Measurements from ENCODE around the gene SAFB2. TPM values are rescaled to one million over a fixed set of nuclear protein-coding genes. Genes with fewer than 3 reads are reported as not detected.

Gene SAFB2
- total and polyA plus RNA-seq, 2 donors (not counting 3 experiments of a cell fraction or from before 2014, with no cell fraction given), result 24.6 to 85.9 TPM

- Histone ChIP-seq H3K4me3 (replicated peaks in 1 of 3; ENCODE audit: insufficient read depth in 1 of 3, low read depth in 1 of 3, low read length in 3 of 3) (no peak overlapping the region), H3K27ac (ENCODE audit: insufficient read depth, low read depth, low read length) (no peak overlapping the region), H3K9ac (replicated peaks; ENCODE audit: extremely low read depth, insufficient read depth, low read length) (no peak overlapping the region), H3K4me2 (ENCODE audit: insufficient read depth, low read length) (no peak overlapping the region), H3K27me3 (ENCODE audit: control insufficient read depth in 2 of 2, insufficient read depth in 2 of 2, low read length in 2 of 2) (no peaks in the 10 kb centered on the region), H2AFZ (ENCODE audit: low read depth, low read length) (no peak overlapping the region), H3K79me2 (ENCODE audit: control insufficient read depth, insufficient read depth, low read length) (peaks cover 7% of the 10 kb centered on the region), H3K4me1 (ENCODE audit: control insufficient read depth, extremely low read depth, insufficient read depth, low read length) (no peaks in the 10 kb centered on the region), H3K36me3 (ENCODE audit: control insufficient read depth in 2 of 2, extremely low read depth in 1 of 2, insufficient read depth in 2 of 2, low read length in 2 of 2) (peaks cover 38 to 65% of the 10 kb centered on the region in 2 experiments), H4K20me1 (replicated peaks; ENCODE audit: control insufficient read depth, extremely low read depth, insufficient read depth, low read length) (no peaks in the 10 kb centered on the region), H3K9me1 (replicated peaks; ENCODE audit: control insufficient read depth, extremely low read depth, insufficient read depth, low read length) (no peaks in the 10 kb centered on the region), H3K9me3 (replicated peaks; ENCODE audit: control insufficient read depth, insufficient read depth, low read length) (no peaks in the 10 kb centered on the region)
- ChIA-PET CTCF (interaction anchor here (1.2 kb wide), 1 partner anchor 21 kb away, joined by 3 read pairs; no protein-coding TSS in a partner anchor), POLR2A (no interaction called here)
- BruUV-seq (replicated peaks), result no TSS peak
- dilution Hi-C loops (cut with MboI; ENCODE audit: extremely low pct_ligation_motif_present, low sequenced_read_pairs), result no loop called here
- TF ChIP-seq GATA2 (IDR thresholded peaks at IDR 0.05; ENCODE audit: insufficient read depth, insufficient read length, low read depth, low read length) (no peak), MYC (IDR thresholded peaks at IDR 0.05; ENCODE audit: low read depth, low read length) (no peak), JUN (IDR thresholded peaks at IDR 0.05; ENCODE audit: borderline replicate concordance, insufficient read depth, insufficient read length, low read depth) (no peak)
- FAIRE-seq (no peak), DNase-seq (ENCODE audit: low read depth, low spot score) (no peak)
- intact Hi-C loops (cut with micrococcal nuclease), result no loop called here
Observed at GRCh38 chr19:5600797-5601196, 21.8 kb downstream of the SAFB2 start.

GRCh38 chr19:5595745-5596144 is 26.8 kb downstream of the SAFB2 start:
- BruUV-seq (replicated peaks), result no TSS peak
- Histone ChIP-seq H3K9me3 (replicated peaks; ENCODE audit: control insufficient read depth, insufficient read depth, low read length) (no peaks in the 10 kb centered on the region), H3K4me2 (ENCODE audit: insufficient read depth, low read length) (no peak overlapping the region), H3K27me3 (ENCODE audit: control insufficient read depth in 2 of 2, insufficient read depth in 2 of 2, low read length in 2 of 2) (no peaks in the 10 kb centered on the region), H3K4me3 (replicated peaks in 1 of 3; ENCODE audit: insufficient read depth in 1 of 3, low read depth in 1 of 3, low read length in 3 of 3) (no peak overlapping the region), H2AFZ (ENCODE audit: low read depth, low read length) (no peak overlapping the region), H3K9ac (replicated peaks; ENCODE audit: extremely low read depth, insufficient read depth, low read length) (no peak overlapping the region), H3K27ac (ENCODE audit: insufficient read depth, low read depth, low read length) (no peak overlapping the region), H3K4me1 (ENCODE audit: control insufficient read depth, extremely low read depth, insufficient read depth, low read length) (no peaks in the 10 kb centered on the region), H3K79me2 (ENCODE audit: control insufficient read depth, insufficient read depth, low read length) (peaks cover 2% of the 10 kb centered on the region), H4K20me1 (replicated peaks; ENCODE audit: control insufficient read depth, extremely low read depth, insufficient read depth, low read length) (no peaks in the 10 kb centered on the region), H3K36me3 (ENCODE audit: control insufficient read depth in 2 of 2, extremely low read depth in 1 of 2, insufficient read depth in 2 of 2, low read length in 2 of 2) (peaks cover 35 to 76% of the 10 kb centered on the region in 2 experiments), H3K9me1 (replicated peaks; ENCODE audit: control insufficient read depth, extremely low read depth, insufficient read depth, low read length) (no peaks in the 10 kb centered on the region)
- dilution Hi-C loops (cut with MboI; ENCODE audit: extremely low pct_ligation_motif_present, low sequenced_read_pairs) (no loop called here), intact Hi-C loops (cut with micrococcal nuclease) (no loop called here)
- TF ChIP-seq FOS (IDR thresholded peaks at IDR 0.05; ENCODE audit: borderline replicate concordance, insufficient read depth, low read length), result no peak
- no peak for TF ChIP-seq EZH2 (IDR thresholded peaks at IDR 0.05; ENCODE audit: borderline replicate concordance, low read depth, low read length, severe bottlenecking)
- no peak for TF ChIP-seq CTCF (IDR thresholded peaks at IDR 0.05; ENCODE audit: extremely low read depth in 1 of 2, insufficient read depth in 1 of 2, low read depth in 1 of 2, low read length in 2 of 2)
- DNase-seq (ENCODE audit: low read depth, low spot score) (no peak), FAIRE-seq (no peak)
- ChIA-PET POLR2A (no interaction called here), CTCF (no interaction called here)

All from endothelial cell of umbilical vein (primary cell).